ENCODE measurements around the gene PPP1R12A. TPM values are rescaled to one million over a fixed set of nuclear protein-coding genes. Genes with fewer than 3 reads are reported as not detected.
A peak's percentile ranks its signal among the peaks of the same experiment; 100 is the strongest.

The PPP1R12A gene
- total and polyA plus RNA-seq, 9 of the 15 experiments (the other 6 are each of a cell fraction or from before 2014, with no cell fraction given): 26.4 to 119 (median 53.3) TPM

DNA sequence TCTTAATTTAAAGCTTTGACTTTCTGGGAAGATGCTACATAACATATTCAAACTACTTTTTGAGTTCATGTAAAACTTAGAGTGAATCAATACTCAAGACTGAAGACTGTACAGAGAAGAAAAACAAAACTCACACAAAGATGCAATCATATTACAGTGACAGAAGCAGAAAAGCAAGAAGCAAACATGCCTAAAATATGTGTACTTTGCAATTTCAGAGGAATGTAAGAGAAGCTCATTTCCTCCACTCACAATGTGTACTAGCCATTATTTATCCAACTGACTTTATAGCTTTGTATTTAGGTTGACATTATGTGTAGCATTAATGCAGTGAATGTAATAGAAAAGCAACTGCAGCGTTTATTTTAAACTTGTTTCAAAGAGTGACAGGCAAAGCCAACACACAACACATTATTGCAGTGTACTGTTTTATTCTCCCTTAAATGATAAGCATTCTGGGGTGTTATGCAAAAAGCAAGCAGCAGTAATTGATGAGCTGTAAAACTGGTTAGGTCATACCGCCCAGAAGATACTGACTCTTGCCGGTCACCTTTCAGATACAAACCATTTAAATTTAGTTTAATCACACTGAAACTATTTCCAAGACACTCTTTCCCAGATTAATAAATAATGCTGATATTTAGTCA lies 156.0 kb downstream of the PPP1R12A start:
- Histone ChIP-seq H3K79me2 (ENCODE audit: control insufficient read depth, insufficient read depth, low read length) (no peaks in the 10 kb centered on the region), H3K4me1 (replicated peaks in 1 of 2; ENCODE audit: control insufficient read depth in 2 of 2, insufficient read depth in 2 of 2, low read length in 2 of 2) (no peaks in the 10 kb centered on the region), H4K20me1 (replicated peaks; ENCODE audit: control insufficient read depth, insufficient read depth, low read length) (no peaks in the 10 kb centered on the region), H3K4me2 (ENCODE audit: insufficient read depth, low read length) (no peak overlapping the region), H3K9me1 (ENCODE audit: control insufficient read depth, insufficient read depth, low read length) (no peaks in the 10 kb centered on the region), H3K9ac (ENCODE audit: insufficient read depth in 1 of 2, low read depth in 2 of 2, low read length in 2 of 2) (no peak overlapping the region), H3K9me3 (replicated peaks; ENCODE audit: control insufficient read depth, insufficient read depth, low read depth, low read length) (no peaks in the 10 kb centered on the region), H3K4me3 (no peak overlapping the region), H3K27ac (ENCODE audit: extremely low read depth, low read depth, low read length) (no peak overlapping the region), H2AFZ (ENCODE audit: low read depth, low read length) (no peak overlapping the region), H3K27me3 (ENCODE audit: control insufficient read depth in 2 of 2, insufficient read depth in 2 of 2, low read length in 2 of 2) (no peaks in the 10 kb centered on the region), H3K36me3 (ENCODE audit: control insufficient read depth, insufficient read depth, low read length) (peaks cover 71% of the 10 kb centered on the region)
- intact Hi-C loops (cut with micrococcal nuclease): no loop called here
- no peak for DNase-seq (ENCODE audit: extremely low read depth in 1 of 4, low spot score in 3 of 4)
- no TSS peak for BruUV-seq (replicated peaks)
- in situ Hi-C loops (cut with MboI): no loop called here
- TF ChIP-seq ZNF217 (CRISPR knock-in tag; IDR thresholded peaks at IDR 0.05) (no peak), ZNF316 (IDR thresholded peaks at IDR 0.05) (0 out of 2 replicates have a peak, but pooled peaks have one; percentile 10)
- POLR2A ChIA-PET: no interaction called here
- CTCF ChIA-PET (ENCODE audit: low intra/inter-chr PET ratio): no interaction called here
- 92% methylated on average over 3 of the region's 3 CpGs for WGBS (ENCODE audit: insufficient coverage, low coverage, missing lambda C conversion rate)
- ATAC-seq: no peak
- FAIRE-seq: no peak

- H3K9me1 ChIP-seq (ENCODE audit: control insufficient read depth, insufficient read depth, low read length): no peaks in the 10 kb centered on the region
- H3K4me1 ChIP-seq (replicated peaks in 1 of 2; ENCODE audit: control insufficient read depth in 2 of 2, insufficient read depth in 2 of 2, low read length in 2 of 2): no peaks in the 10 kb centered on the region
- H3K9me3 ChIP-seq (replicated peaks; ENCODE audit: control insufficient read depth, insufficient read depth, low read depth, low read length): no peaks in the 10 kb centered on the region
- ChIA-PET POLR2A (interaction anchor here (1.2 to 1.6 kb wide), 2 partner anchors 8 to 10 kb away, joined by 3 to 4 read pairs; no protein-coding TSS in a partner anchor), CTCF (ENCODE audit: low intra/inter-chr PET ratio) (no interaction called here)
- H2AFZ ChIP-seq (ENCODE audit: low read depth, low read length): no peak overlapping the region
- peaks cover 52% of the 10 kb centered on the region; the same call in 2 of the 3 replicates for H3K36me3 ChIP-seq (ENCODE audit: control insufficient read depth, insufficient read depth, low read length)
- no TSS peak for BruUV-seq (replicated peaks)
- DNase-seq (ENCODE audit: extremely low read depth in 1 of 4, low spot score in 3 of 4) (no peak), FAIRE-seq (no peak), ATAC-seq (no peak)
- H3K4me3 ChIP-seq: no peak overlapping the region
- no peaks in the 10 kb centered on the region for H3K79me2 ChIP-seq (ENCODE audit: control insufficient read depth, insufficient read depth, low read length)
- H3K27me3 ChIP-seq (ENCODE audit: control insufficient read depth in 2 of 2, insufficient read depth in 2 of 2, low read length in 2 of 2): no peaks in the 10 kb centered on the region
- no peak overlapping the region for H3K4me2 ChIP-seq (ENCODE audit: insufficient read depth, low read length)
- H3K27ac ChIP-seq (ENCODE audit: extremely low read depth, low read depth, low read length): no peak overlapping the region
- 100% methylated on average over 1 of the region's 1 CpG for WGBS (ENCODE audit: insufficient coverage, low coverage, missing lambda C conversion rate)
- TF ChIP-seq MCM2 (IDR thresholded peaks at IDR 0.05; ENCODE audit: low read depth): no peak
- no peak for TF ChIP-seq NEUROD1 (IDR thresholded peaks at IDR 0.05; ENCODE audit: borderline replicate concordance, low read depth, low read length, partially characterized antibody)
- no peak for TF ChIP-seq KHSRP (IDR thresholded peaks at IDR 0.05)
- no peak for TF ChIP-seq ETV5 (CRISPR knock-in tag; IDR thresholded peaks at IDR 0.05; ENCODE audit: low read depth)
- TF ChIP-seq ZKSCAN3 (CRISPR knock-in tag; IDR thresholded peaks at IDR 0.05): no peak
- TF ChIP-seq ZNF695 (CRISPR knock-in tag; IDR thresholded peaks at IDR 0.05): no peak
- TF ChIP-seq ZC3H11A (IDR thresholded peaks at IDR 0.05; ENCODE audit: low read depth, low read length): no peak
- TF ChIP-seq NELFE (IDR thresholded peaks at IDR 0.05; ENCODE audit: insufficient read depth, insufficient read length): no peak
- no peak for TF ChIP-seq HDAC8 (tag; IDR thresholded peaks at IDR 0.05)
- no peak overlapping the region for H3K9ac ChIP-seq (ENCODE audit: insufficient read depth in 1 of 2, low read depth in 2 of 2, low read length in 2 of 2)
- H4K20me1 ChIP-seq (replicated peaks; ENCODE audit: control insufficient read depth, insufficient read depth, low read length): no peaks in the 10 kb centered on the region
- intact Hi-C loops (cut with micrococcal nuclease): no loop called here
- in situ Hi-C loops (cut with MboI): no loop called here
These were observed 158.8 kb downstream of the PPP1R12A start for GRCh38 chr12:79776111-79776510.

Measured in K562 (cell line).